Neural cell (in vitro differentiated cells): ENCODE measurements around the gene RAP1GAP2.

Experiments
- REST ChIP-seq: IDR thresholded peaks from 2 replicates; pipeline ENCODE4 v1.6.1; 2012; ENCODE audit warnings: borderline replicate concordance
- TF ChIP-seq, protein P1 (sequence below): fragments of 450-650 bp; IDR thresholded peaks from 2 replicates; pipeline ENCODE4 v1.5.1; 2014; ENCODE audit warnings: antibody characterized with exemption, mild to moderate bottlenecking, moderate library complexity; ENCODE audit not compliant: poor library complexity, severe bottlenecking

DNA sequence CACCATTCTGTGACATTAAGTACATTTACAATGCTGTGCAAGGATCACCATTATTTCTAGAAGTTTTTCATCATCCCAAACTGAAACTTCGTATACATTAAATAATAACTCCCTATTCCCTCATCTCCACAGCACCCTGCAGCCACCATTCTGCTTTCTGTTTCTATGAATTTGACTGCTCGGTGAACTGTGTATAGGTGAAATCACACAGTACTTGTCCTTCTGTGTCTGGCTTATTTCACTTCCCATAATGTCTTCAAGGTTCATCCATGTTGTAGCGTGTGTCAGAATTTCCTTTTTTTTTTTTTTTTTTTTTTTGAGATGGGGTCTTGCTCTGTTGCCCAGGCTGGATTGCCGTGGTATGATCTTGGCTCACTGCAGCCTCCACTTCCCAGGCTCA lies 20.4 kb downstream of the RAP1GAP2 start:
- TF ChIP-seq, protein P1, sequence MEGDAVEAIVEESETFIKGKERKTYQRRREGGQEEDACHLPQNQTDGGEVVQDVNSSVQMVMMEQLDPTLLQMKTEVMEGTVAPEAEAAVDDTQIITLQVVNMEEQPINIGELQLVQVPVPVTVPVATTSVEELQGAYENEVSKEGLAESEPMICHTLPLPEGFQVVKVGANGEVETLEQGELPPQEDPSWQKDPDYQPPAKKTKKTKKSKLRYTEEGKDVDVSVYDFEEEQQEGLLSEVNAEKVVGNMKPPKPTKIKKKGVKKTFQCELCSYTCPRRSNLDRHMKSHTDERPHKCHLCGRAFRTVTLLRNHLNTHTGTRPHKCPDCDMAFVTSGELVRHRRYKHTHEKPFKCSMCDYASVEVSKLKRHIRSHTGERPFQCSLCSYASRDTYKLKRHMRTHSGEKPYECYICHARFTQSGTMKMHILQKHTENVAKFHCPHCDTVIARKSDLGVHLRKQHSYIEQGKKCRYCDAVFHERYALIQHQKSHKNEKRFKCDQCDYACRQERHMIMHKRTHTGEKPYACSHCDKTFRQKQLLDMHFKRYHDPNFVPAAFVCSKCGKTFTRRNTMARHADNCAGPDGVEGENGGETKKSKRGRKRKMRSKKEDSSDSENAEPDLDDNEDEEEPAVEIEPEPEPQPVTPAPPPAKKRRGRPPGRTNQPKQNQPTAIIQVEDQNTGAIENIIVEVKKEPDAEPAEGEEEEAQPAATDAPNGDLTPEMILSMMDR = no peak
- TF ChIP-seq REST = no peak
